HG03139 (cell line): ENCODE data around the gene BNIP5.

Experiments used
- ATAC-seq: cut with Tn5 transposase; IDR thresholded peaks from one replicate; pipeline ENCODE4 v1.9.1; 2021; ENCODE audit not compliant: unreplicated experiment

BNIP5 gene, protein sequence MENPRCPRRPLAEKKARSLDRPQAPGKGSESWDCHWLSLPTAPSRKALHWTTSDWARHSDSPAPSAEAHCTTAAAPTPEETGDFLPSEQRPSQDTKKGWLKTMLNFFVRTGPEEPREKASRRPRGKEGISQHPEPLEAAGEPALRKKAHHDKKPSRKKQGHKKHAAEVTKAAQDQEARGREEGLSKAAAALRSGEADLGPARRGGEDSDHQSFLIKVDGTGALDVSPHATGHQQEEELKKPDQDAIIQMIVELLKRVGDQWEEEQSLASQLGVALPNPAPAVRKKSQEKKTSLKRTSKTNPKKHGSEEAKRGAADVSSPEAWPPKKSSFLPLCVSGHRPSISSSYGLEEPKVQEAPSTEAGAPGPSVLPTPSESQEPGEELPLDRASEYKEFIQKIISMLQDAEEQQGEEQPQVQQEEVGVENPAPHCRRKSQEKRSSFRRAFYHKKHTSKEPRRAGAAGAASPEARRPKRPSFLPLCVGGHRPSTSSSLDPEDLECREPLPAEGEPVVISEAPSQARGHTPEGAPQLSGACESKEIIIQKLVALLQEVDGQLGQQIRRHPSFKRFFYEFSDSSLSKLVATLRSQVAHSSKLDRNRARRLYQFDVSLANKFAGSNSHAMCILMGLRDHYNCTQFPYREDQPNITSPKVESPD

DNA sequence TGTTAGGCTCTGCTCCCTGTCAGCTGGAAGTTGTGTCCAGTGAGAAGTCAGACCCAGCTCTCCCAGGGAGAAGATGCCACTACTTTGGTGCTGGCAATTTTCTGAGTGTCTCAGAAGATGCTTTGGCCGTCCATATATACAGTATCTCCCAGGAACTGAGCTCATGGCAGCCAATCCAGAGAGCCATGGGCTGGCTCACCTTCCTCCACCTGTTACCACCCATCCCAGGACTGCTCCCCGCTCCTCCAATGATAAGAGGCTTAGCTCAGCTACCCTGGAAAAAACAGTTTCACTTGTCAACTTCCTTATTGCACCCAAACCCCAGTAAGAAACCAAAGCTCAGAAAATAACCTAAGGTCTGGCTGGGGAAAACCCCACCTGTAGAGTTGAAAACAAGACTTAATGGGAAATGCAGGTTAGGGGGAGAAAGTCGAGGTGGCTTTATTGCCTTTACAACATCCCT is at the start of gene BNIP5:
TSS of gene BNIP5 (minus strand) at position 110 of the 463 bp plus-strand sequence. CDS start 6,198 bp downstream, outside the sequence.
- no peak for ATAC-seq

DNA sequence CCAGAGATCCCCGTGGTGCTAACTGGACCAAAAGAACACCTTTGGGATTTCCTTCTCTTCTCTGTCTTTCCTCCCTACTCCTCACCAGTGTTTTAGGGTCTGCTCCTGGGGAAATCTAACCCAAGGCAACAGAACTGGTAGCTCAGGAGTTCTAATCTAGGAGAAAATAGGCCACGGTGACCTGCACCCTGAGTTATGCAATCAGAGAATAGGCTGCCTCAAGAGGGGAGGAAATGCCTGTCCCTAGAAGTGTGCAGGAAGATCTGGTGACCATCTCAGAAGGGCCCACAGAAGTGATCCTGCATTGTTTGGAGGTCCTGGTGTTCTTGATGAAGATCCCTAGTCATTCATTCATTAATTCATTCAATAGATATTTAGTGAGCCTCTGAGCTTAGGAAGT is 47.4 kb upstream of the BNIP5 start:
- no peak for ATAC-seq

DNA sequence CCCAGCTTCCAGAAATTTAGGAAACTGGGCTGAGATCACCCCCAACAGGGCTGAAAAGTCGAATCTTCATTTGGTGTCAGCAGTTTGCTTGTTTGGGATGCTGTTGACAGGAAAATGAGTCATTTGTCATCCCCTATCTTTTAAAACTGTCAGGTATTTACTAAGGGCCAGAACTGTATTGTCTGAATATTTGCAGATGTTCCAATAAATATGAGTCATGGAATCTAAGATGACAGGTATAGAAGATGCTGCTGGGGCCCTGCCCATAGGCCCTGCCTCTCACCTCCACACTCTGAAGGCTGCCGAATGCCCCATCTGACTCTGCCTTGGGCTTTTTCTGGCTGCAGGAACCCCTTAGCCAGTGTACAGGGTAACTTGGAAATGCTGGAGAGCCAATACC is 46.9 kb upstream of the BNIP5 start:
- ATAC-seq = no peak

DNA sequence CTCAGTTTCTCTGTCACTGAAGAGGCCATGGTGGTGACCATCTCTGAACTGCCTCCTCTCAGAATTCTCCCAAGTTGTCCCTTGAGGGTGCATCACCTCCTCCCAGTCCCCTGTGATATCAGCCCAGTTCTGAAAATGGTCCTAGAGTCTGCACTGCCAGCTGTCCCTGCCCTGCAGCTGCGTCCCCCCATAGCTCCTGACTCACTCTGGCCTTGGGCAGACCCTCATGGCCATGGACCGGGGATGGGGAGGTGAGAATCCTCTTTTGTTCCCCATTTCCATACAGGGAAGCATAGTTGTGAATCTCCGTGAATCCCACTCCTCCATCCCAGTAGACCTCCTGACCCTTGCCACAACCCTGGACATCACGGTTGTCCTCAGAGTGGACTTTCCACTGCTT is 46.3 kb upstream of the BNIP5 start:
- no peak for ATAC-seq

DNA sequence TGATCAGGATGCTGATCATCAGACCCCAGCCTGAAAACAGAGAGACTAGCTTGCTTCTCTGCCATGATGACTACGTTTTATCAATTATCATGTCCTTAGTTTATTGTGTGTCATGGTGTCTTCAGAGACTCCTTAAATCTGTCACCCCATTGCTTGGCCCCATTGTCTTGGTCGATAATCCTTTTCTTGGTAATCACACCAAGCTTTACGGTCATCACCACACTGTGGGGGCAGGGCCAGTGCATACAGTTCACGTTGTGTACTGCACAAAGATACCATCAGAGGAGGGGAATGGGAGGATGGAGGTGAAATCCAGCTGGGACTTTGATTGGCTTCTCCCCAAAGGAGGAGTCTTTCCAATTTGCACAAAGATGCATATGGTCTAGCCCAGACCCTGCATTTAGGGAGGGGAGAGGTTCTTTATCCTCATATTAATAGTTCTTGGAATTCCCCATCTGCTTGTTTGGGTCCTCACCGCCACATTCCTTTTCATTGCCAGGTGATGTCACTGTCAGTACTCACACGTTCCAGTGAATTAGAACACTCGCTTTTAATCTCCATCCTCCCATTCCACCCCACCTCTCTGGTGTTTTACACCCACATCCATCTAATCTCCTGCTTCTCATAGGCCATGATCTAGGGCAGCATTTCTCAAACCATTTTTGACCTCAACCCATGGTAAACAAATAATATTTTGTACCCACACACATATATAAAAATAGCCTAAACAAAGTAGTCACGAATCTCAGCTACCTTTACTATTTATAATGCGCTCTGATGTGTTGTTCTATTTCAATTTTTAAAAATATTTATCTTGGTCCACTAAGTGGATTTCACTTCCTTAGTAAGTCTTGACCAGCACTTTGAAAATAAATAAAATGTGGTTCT is 45.1 kb upstream of the BNIP5 start:
- no peak for ATAC-seq

DNA sequence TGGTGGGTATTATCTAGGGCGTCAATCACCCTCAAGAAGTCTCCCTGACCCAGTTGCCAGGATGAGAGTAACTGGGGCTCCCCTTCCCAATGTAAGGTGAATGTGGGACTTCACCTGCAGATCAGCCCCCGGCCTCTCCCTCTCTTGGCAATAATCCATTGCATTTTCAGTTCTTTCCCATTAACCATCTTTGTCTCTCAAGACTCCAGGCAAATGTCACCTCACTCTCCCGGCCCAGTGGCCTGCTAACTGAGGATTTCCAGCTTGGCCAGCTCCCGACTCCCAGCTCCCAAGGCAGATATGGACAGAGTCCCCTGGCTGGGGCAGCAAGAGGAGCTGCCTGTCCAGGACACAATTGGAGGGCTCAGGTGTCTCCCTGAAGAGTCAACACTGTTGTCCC is 43.5 kb upstream of the BNIP5 start:
- ATAC-seq = no peak

DNA sequence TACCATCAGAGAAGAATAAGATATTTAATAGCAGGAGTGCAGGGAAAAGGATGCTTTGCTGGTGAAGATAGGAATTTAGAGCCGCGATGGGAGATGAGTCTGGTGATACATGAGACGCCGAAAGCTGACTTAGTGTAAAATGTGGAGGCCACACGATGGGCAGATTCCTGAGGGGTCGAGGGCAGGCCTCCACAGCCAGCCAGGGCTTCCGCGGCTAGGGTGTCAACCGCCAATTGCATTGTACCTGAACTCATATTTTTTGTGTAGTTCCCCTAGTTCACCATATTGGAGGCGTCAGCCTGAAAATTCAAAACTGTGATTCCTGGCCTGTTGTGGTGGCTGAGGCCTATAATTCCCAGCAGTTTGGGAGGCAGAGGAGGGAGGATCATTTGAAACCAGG is 42.2 kb upstream of the BNIP5 start:
- no peak for ATAC-seq

DNA sequence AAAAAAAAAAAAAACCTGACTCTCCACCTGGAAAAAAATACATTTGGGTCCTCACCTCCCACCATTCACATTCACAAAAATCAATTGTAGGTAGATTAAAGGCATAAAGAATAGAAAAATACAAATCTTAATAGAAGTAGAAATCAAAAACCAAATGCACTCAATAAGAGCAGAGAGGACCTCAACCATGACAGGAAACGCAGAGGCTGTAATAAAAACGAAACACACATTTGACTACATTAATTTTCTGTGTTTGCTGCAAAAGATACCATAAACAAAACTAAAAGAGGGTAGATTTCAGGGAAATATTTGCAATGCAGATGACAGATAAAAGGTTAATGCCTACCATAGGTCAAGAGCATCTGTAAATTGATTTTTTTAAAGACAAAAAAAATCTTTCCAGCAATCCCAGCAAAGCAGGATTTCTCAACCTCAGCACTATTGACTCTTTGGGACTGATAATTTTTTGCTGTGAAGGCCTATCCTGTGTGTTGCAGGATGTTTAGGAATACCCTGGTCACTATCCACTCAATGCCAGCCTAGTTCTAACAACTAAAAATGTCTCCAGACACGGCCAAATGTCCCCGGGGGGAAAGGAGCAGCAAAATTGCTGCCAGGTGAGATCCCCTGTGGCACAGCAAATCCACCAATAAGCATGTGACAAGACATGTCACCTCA is 41.7 kb upstream of the BNIP5 start:
- no peak for ATAC-seq

DNA sequence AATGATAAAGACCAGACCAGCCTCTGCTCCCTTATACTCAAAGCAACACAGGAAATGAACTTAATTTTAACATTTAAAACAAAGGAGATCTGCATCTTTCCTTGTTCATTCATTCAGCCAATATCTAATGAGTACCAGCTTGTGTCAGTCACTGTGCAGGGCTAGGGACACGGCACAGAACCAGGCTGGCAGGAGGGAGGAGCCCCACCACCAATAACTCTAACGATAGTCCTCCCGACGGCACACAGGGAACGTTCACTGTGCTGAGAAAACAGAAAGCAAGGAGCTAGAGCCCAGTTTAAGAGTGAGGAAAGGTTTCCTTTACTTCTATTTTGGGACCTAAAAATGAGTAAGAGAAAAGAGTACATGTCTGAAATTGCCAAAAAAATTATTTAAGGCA is 40.9 kb upstream of the BNIP5 start:
- no peak for ATAC-seq

DNA sequence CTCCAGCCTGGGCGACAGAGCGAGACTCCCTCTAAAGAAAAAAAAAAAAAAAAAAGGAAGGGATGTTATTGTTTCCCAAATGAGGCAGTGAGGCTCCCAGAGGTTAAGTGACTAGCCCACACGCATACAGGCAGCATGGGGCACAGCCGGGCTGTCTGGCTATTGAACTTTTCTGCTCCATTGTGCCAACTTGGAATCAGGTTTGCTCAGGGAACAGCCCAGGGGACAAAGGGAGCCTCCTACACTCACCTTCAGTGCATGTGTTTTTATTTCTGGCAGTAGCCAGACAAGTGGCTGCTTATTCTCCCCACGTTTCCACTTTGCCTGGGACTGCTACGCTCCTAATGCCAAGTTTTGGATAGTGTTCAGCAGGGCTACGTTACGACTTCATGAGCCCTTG is 40.1 kb upstream of the BNIP5 start:
- ATAC-seq = no peak

DNA sequence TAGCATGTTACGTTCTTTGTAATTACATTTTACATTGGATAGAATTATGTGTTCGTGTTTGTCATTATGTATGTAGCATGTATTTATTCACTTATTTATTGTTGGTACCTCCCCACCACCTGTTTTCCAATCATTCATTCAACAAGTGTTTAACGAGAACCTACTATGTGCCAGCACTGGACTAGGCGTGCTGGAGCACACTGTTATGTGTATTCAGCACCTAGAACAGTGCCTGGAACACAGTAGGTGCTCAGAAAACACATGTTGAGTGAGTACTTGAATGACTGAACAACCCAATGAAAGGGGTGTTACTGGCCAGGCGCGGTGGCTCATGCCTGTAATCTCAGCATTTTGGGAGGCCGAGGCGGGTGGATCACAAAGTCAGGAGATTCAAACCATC is 39.5 kb upstream of the BNIP5 start:
- no peak for ATAC-seq

DNA sequence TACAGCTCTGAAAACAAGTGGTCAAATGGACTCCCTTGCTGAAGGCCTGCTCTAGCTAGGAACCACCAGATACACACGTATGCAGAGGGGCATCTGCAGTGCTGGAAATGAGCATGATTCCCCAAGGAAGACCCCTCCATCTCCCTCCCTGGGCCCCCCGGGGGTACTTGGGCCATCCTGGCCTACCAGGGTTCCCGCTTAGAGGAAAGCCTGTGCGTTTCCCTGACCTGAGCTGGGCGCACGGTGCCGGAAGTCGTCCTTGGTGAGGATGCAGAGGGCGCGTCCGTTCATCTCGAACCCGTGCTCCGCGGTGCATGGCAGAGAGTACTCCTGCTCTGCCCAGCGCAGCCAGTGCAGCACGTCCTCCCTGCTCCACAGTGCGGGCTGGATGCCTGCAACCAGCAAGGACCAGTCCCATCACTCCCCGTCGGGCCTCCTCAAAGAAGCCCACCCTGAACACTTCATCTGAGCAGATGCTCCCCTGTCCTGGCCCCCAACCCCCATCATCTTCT is 39.0 kb upstream of the BNIP5 start:
- no peak for ATAC-seq

DNA sequence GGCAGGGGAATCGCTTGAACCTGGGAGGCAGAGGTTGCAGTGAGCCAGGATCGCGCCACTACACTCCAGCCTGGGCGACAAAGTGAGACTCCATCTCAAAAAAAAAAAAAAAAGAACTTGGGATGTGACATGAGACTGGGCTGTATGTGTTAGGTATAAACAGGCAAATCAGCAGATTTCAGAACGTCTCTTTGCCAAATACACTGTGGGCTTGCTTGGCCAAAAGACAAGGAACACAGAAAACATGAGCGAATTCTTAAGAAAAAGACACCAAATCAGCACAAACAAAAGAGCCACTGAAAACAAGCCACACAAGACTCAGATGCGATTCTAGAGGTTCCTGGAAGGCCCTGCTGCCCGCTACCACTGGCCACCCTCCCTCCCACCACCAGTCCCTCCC is 38.3 kb upstream of the BNIP5 start:
- ATAC-seq = no peak

DNA sequence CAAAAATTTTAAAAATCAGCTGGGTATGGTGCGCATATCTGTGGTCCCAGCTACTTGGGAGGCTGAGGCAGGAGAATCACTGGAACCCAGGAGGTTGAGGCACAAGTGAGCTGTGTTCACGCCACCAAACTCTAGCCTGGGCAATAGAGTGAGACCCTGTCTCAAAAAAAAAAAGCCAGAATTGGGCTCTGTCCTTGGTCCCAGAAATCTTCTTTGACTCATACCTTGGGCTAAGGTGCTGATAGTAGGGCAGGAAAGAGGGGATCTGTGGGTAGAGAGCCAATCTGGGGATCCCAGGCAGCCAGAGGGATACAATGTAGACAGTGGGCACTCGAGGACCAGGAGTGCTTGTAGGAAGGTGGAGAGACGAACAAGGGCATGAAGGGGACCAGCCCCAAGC is 37.5 kb upstream of the BNIP5 start:
- no peak for ATAC-seq

DNA sequence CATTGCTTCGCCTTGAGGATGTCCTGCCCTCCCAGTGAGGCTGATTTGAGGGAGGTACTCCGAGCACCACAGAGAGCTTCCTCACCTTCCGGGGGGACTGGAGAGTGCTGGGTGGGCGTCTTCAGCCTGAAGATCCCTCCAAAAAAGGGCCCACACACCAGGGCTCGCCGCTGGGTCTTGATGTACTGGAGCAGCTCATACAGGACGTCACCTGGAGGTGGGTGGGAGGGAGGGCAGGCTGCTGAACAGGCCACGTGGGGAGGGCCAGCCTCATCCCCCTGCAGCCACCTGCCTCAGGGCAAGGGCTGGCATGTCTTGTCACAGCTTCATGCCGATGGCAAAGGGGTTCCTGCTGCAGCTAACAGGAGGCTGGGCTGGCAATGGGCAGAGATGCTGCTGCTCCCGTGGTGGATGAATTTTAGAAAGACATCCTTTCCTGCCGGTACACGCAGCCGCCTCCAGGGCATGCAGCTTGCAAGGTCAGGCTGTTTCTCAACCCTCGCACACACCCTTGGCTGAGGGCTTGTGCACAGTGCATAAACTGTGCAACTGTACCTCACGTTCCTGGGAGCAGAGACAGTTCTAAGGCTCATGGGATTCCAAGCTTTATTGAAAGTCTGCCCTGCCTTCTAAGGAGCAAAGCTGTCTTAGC is 36.8 kb upstream of the BNIP5 start:
- ATAC-seq = no peak

DNA sequence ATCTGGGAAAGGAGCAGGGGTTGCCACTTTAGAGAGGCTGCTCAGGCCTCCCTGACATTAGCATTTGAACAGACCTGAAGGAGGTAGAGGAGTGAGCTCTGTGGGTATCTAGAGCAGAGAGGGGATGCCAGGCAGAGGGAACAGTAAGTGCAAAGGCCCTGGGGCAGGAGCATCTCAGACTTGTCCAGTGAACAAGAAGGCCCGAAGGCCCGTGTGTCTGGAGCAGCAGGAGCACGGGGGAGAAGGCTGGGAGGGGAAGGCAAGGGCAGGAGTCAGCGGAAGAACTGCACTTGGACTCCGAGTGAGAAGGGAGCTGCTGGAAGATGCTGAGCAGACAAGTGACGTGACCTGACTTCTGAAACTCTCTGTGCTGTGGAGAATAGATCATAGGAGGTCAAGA is 35.4 kb upstream of the BNIP5 start:
- ATAC-seq = no peak

DNA sequence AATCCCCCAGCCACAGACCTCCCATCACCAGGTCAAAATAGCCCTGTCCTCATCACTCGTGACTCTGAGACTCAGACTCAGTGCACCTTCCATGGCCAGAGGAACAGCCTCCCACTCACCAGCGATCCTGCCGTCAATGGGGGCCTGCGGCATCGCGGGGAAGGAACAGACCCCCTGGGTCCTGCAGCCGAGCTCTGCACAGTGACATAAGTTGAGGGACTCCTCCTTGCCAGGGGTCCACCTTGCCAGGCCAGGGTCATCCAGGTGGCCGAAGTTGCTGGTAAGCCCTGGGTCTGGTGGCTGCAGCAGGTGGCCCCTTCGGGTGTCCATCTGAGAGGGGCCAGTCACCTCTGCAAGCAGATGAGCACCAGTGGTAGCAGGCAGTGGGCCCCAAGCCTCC is 34.5 kb upstream of the BNIP5 start:
- no peak for ATAC-seq

DNA sequence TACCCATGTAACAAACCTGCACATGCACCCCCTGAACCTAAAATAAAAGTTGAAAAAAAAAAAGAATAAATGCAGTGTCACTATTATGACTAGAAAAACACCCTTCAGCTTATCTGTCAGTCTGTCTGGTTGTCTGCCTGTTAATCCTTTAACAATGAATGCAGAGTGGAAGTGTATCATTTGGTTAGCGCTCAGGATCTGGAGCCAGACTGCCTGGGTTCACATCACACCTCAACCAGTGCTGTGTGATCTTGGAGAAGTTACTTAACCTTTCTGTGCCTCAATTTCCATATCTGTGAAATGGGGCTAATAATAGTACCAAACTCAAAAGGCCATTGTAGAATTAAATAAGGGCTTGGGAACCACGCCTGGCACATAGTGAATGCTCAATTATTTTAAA is 34.0 kb upstream of the BNIP5 start:
- ATAC-seq = no peak

DNA sequence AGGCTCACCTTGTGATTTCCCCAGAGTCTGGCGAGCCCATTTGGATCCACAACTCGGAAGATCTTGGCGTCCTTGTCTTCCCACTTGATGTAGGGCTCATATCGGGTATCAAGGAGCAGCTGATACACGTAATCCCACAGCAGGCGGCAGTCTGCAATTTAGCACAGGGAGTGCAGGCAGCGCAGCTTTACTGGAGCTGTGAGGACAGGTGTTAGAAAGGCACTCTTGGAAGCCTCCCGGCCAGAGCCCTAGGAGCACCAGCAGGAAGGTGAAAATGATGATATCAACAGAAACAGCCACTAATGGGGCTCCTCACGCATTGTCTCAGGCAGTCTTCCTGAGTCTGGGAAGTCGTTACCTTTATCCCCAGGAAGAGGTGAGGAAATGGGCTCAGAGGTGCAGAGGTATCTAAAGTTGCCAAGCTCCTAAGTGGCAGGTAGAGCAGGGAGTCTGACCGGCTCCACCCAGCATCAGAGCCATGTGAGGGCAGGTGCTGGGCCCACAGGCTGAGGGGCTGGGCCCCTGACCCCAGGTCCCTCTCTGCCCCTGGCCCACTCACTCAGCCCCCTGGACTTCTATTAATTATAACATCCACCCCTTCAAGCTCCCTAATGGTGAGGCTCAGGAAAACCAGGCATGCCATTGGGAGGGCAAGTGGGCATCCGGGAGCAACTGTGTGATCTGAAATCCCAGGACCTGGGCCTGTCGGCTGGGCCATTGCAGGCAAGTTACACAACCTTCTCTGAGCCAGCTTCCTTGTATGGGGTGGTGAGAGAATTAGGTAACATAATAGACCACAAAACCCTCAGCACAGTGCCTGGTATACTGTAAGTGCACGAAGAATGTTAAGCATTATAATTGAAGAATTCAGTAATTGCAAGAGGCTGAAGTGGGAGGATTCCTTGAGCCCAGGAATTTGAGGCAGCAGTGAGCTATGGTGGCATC is 32.5 kb upstream of the BNIP5 start:
- no peak for ATAC-seq
